HUES48 (cell line): ENCODE measurements around the gene MORN4.

Experiments
- H3K27ac ChIP-seq: one replicate; pipeline ENCODE4 v1.7.0; 2013; ENCODE audit warnings: low read depth, low read length, inconsistent platforms
- H3K27me3 ChIP-seq: 2 replicates; pipeline ENCODE4 v1.6.1; 2013; ENCODE audit warnings: mild to moderate bottlenecking, low read length; ENCODE audit not compliant: control insufficient read depth, insufficient read depth
- H3K36me3 ChIP-seq: 2 replicates; pipeline ENCODE4 v1.6.1; 2013; ENCODE audit warnings: low read length; ENCODE audit not compliant: control insufficient read depth, insufficient read depth
- H3K4me1 ChIP-seq: 2 replicates; pipeline ENCODE4 v1.6.1; 2013; ENCODE audit warnings: mild to moderate bottlenecking, low read length; ENCODE audit not compliant: control insufficient read depth, insufficient read depth
- H3K4me3 ChIP-seq: 2 replicates; pipeline ENCODE4 v1.5.1; 2013; ENCODE audit warnings: mild to moderate bottlenecking, low read depth, low read length
- H3K9ac ChIP-seq: 2 replicates; pipeline ENCODE4 v1.6.1; 2013; ENCODE audit warnings: mild to moderate bottlenecking, low read depth, low read length, moderate library complexity
- H3K9me3 ChIP-seq: 2 replicates; pipeline ENCODE4 v1.6.1; 2013; ENCODE audit warnings: low read length; ENCODE audit not compliant: control insufficient read depth, insufficient read depth

MORN4 gene

GRCh38 chr10:97571622-97572021 lies 61.7 kb downstream of the MORN4 start:
- no peaks in the 10 kb centered on the region for H3K9me3 ChIP-seq
- H3K4me1 ChIP-seq: peaks cover 10% of the 10 kb centered on the region
- no peaks in the 10 kb centered on the region for H3K27me3 ChIP-seq
- H3K27ac ChIP-seq: peak overlapping the region; percentile 50
- H3K36me3 ChIP-seq: peaks cover 16% of the 10 kb centered on the region
- no peak overlapping the region for H3K4me3 ChIP-seq
- no peak overlapping the region for H3K9ac ChIP-seq

GRCh38 chr10:97570789-97571471 lies 62.4 kb downstream of the MORN4 start:
- H3K4me3 ChIP-seq: no peak overlapping the region
- H3K36me3 ChIP-seq: peaks cover 16% of the 10 kb centered on the region
- no peaks in the 10 kb centered on the region for H3K9me3 ChIP-seq
- no peaks in the 10 kb centered on the region for H3K27me3 ChIP-seq
- no peak overlapping the region for H3K9ac ChIP-seq
- no peak overlapping the region for H3K27ac ChIP-seq
- peaks cover 10% of the 10 kb centered on the region for H3K4me1 ChIP-seq

GRCh38 chr10:97570146-97570788 lies 63.0 kb downstream of the MORN4 start:
- peaks cover 16% of the 10 kb centered on the region for H3K36me3 ChIP-seq
- H3K27ac ChIP-seq: no peak overlapping the region
- no peak overlapping the region for H3K9ac ChIP-seq
- no peaks in the 10 kb centered on the region for H3K9me3 ChIP-seq
- no peaks in the 10 kb centered on the region for H3K27me3 ChIP-seq
- H3K4me1 ChIP-seq: peaks cover 10% of the 10 kb centered on the region
- H3K4me3 ChIP-seq: no peak overlapping the region

- Histone ChIP-seq H3K36me3 (peaks cover 16% of the 10 kb centered on the region), H3K4me1 (no peaks in the 10 kb centered on the region), H3K4me3 (no peak overlapping the region), H3K9ac (no peak overlapping the region), H3K27ac (no peak overlapping the region), H3K27me3 (no peaks in the 10 kb centered on the region), H3K9me3 (no peaks in the 10 kb centered on the region)
Observed at GRCh38 chr10:97567891-97568290, 65.4 kb downstream of the MORN4 start.

- Histone ChIP-seq H3K4me1 (no peaks in the 10 kb centered on the region), H3K9ac (no peak overlapping the region), H3K9me3 (no peaks in the 10 kb centered on the region), H3K27ac (no peak overlapping the region), H3K36me3 (peaks cover 16% of the 10 kb centered on the region), H3K27me3 (no peaks in the 10 kb centered on the region), H3K4me3 (no peak overlapping the region)
Observed at GRCh38 chr10:97566336-97566996, 66.8 kb downstream of the MORN4 start.

GRCh38 chr10:97564776-97565175 lies 68.5 kb downstream of the MORN4 start:
- H3K27ac ChIP-seq: no peak overlapping the region
- H3K4me1 ChIP-seq: no peaks in the 10 kb centered on the region
- no peak overlapping the region for H3K9ac ChIP-seq
- no peak overlapping the region for H3K4me3 ChIP-seq
- peaks cover 9% of the 10 kb centered on the region; the same call in 1 of the 2 replicates for H3K36me3 ChIP-seq
- no peaks in the 10 kb centered on the region for H3K9me3 ChIP-seq
- H3K27me3 ChIP-seq: no peaks in the 10 kb centered on the region
